Measurements from ENCODE around the gene PHF23. TPM values are rescaled to one million over a fixed set of nuclear protein-coding genes. Genes with fewer than 3 reads are reported as not detected.
A peak's percentile ranks its signal among the peaks of the same experiment; 100 is the strongest.
"Not testable (repeated sequence)": the region's sequence is repeated elsewhere in the genome, so short reads cannot be mapped to it uniquely, and the experiment has no call there.

PHF23 gene
- total RNA-seq, 2 experiments from 2014 or later: 24.0 to 28.7 TPM

DNA sequence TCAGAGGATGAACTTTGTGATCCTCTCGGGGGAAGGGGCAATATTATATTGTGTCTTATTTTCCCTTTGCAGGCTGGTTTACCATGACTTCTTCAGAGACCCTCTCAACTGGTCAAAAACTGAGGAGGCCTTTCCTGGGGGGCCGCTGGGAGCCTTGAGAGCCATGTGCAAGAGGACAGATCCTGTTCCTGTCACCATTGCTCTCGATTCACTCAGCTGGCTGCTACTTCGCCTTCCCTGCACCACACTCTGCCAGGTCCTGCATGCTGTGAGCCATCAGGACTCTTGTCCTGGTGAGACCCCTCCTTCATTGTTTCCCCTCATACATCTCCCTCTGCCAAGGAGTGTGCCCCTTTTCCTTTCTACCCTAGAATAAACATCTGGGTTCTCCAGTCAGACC, 15.3 kb upstream of the PHF23 start:
- H3K4me3 Mint-ChIP-seq: no peak overlapping the region
- CTCF ChIA-PET: no interaction called here
- POLR2A ChIA-PET: interaction anchor here (0.6 to 0.9 kb wide), 2 partner anchors 10 to 293 kb away, joined by 3 read pairs; no protein-coding TSS in a partner anchor
- intact Hi-C loops (cut with micrococcal nuclease): loop anchor here (5.0 kb wide), 3 partner anchors 183 to 433 kb away; partner anchors contain the start of genes FGF11, TMEM102, TP53 and WRAP53
- DNase-seq: no peak
- peaks cover 34% of the 10 kb centered on the region for H3K4me1 Mint-ChIP-seq (ENCODE audit: low read depth)
- peaks cover 34% of the 10 kb centered on the region for H3K36me3 Mint-ChIP-seq
- H3K27ac Mint-ChIP-seq: no peak overlapping the region
- H3K9me3 Mint-ChIP-seq: no peaks in the 10 kb centered on the region
- no peaks in the 10 kb centered on the region for H3K27me3 Mint-ChIP-seq

GRCh38 chr17:7253082-7253481, 13.8 kb upstream of the PHF23 start:
- H3K27me3 Mint-ChIP-seq: no peaks in the 10 kb centered on the region
- DNase-seq: no peak
- ChIA-PET CTCF (no interaction called here), POLR2A (no interaction called here)
- peak overlapping the region; percentile 100 for H3K27ac Mint-ChIP-seq
- H3K4me3 Mint-ChIP-seq: peak overlapping the region; percentile 85
- peaks cover 40% of the 10 kb centered on the region for H3K4me1 Mint-ChIP-seq (ENCODE audit: low read depth)
- no peaks in the 10 kb centered on the region for H3K9me3 Mint-ChIP-seq
- intact Hi-C loops (cut with micrococcal nuclease): loop anchor here (2.0 to 5.0 kb wide), 4 partner anchors 184 to 434 kb away; partner anchors contain the start of genes FGF11, TMEM102, TP53 and WRAP53
- H3K36me3 Mint-ChIP-seq: peaks cover 28% of the 10 kb centered on the region

GRCh38 chr17:7252176-7253043, 13.2 kb upstream of the PHF23 start, which contains the start of gene ELP5:
Gene ELP5 (plus strand): TSS chr17:7252215. CDS start chr17:7252551, 336 bp downstream.
- H3K4me3 Mint-ChIP-seq: peak within 1 kb of the TSS; percentile 96
- ChIA-PET CTCF (interaction anchor here (0.6 to 1.2 kb wide), 2 partner anchors 32 to 105 kb away, joined by 4 to 6 read pairs; no protein-coding TSS in a partner anchor), POLR2A (interaction anchor here (0.6 to 2.0 kb wide), 3 partner anchors 13 to 56 kb away, joined by 3 to 7 read pairs (median 5); partner anchors contain the start of genes DVL2 and PHF23)
- H3K36me3 Mint-ChIP-seq: peaks cover 28% of the 10 kb centered on the region
- no peaks in the 10 kb centered on the region for H3K9me3 Mint-ChIP-seq
- intact Hi-C loops (cut with micrococcal nuclease): loop anchor here (1.0 to 5.0 kb wide), 8 partner anchors 13 to 435 kb away; partner anchors contain the start of genes EIF5A, FGF11, NEURL4 and PHF23
- H3K27ac Mint-ChIP-seq: peak within 1 kb of the TSS; percentile 100
- DNase-seq: peak; percentile 94
- no peaks in the 10 kb centered on the region for H3K27me3 Mint-ChIP-seq
- H3K4me1 Mint-ChIP-seq (ENCODE audit: low read depth): peaks cover 40% of the 10 kb centered on the region

GRCh38 chr17:7251661-7252175, 12.5 kb upstream of the PHF23 start, which contains the start of gene CTDNEP1:
Gene CTDNEP1 (minus strand): TSS chr17:7251734. CDS start chr17:7251296, 438 bp downstream.
- intact Hi-C loops (cut with micrococcal nuclease): loop anchor here (1.0 to 5.0 kb wide), 8 partner anchors 12 to 436 kb away; partner anchors contain the start of genes EIF5A, FGF11, NEURL4 and PHF23
- ChIA-PET CTCF (interaction anchor here (0.6 to 1.3 kb wide), 4 partner anchors 9 to 106 kb away, joined by 3 to 8 read pairs (median 5); partner anchors contain the start of gene GABARAP), POLR2A (interaction anchor here (0.6 to 2.0 kb wide), 8 partner anchors 9 to 436 kb away, joined by 3 to 7 read pairs (median 3); partner anchors contain the start of genes DVL2, GABARAP and PHF23)
- H3K27me3 Mint-ChIP-seq: no peaks in the 10 kb centered on the region
- H3K36me3 Mint-ChIP-seq: peaks cover 26% of the 10 kb centered on the region
- peak within 1 kb of the TSS; percentile 100 for H3K27ac Mint-ChIP-seq
- peaks cover 42% of the 10 kb centered on the region for H3K4me1 Mint-ChIP-seq (ENCODE audit: low read depth)
- H3K9me3 Mint-ChIP-seq: no peaks in the 10 kb centered on the region
- peak; percentile 99 for DNase-seq
- peak within 1 kb of the TSS; percentile 96 for H3K4me3 Mint-ChIP-seq

GRCh38 chr17:7250695-7251627, 11.7 kb upstream of the PHF23 start:
- Mint-ChIP-seq H3K9me3 (no peaks in the 10 kb centered on the region), H3K4me1 (ENCODE audit: low read depth) (peaks cover 42% of the 10 kb centered on the region), H3K36me3 (peaks cover 27% of the 10 kb centered on the region), H3K4me3 (peak overlapping the region; percentile 96), H3K27me3 (no peaks in the 10 kb centered on the region), H3K27ac (peak overlapping the region; percentile 100)
- ChIA-PET POLR2A (interaction anchor here (0.6 to 2.0 kb wide), 8 partner anchors 8 to 437 kb away, joined by 3 to 7 read pairs (median 3); partner anchors contain the start of genes DVL2 and GABARAP), CTCF (interaction anchor here (1.0 to 2.0 kb wide), 4 partner anchors 8 to 31 kb away, joined by 3 to 8 read pairs (median 6); partner anchors contain the start of gene GABARAP)
- DNase-seq: peak; percentile 40
- intact Hi-C loops (cut with micrococcal nuclease): loop anchor here (5.0 kb wide), 3 partner anchors 186 to 436 kb away; partner anchors contain the start of genes FGF11, TMEM102, TP53 and WRAP53

- intact Hi-C loops (cut with micrococcal nuclease): loop anchor here (5.0 kb wide), 3 partner anchors 187 to 437 kb away; partner anchors contain the start of genes FGF11, TMEM102, TP53 and WRAP53
- ChIA-PET POLR2A (interaction anchor here (1.0 to 1.6 kb wide), 3 partner anchors 8 to 11 kb away, joined by 3 to 6 read pairs (median 4); no protein-coding TSS in a partner anchor), CTCF (interaction anchor here (1.4 to 2.0 kb wide), 3 partner anchors 11 to 47 kb away, joined by 3 to 7 read pairs (median 4); partner anchors contain the start of gene PHF23)
These were observed 10.6 kb upstream of the PHF23 start for GRCh38 chr17:7249830-7250229.

DNA sequence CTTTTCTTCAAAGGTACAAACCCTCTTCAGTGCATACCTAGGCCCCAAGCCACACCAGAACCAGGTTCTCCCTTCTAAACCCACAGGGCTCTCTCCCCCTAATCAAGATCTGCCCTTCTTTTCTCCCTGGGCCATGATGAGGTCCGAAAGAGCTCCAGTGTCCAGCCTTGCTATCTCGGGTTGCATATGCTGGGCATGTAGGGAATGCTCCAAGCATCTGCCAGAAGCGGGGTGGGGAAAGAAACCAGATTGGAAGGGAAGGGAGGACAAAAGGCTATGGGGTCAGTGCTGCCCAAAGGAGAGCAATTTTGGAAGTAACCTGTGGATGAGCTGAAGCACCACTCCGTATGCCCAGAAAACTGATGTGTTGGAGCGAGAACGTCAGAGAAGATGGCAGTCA, 10.0 kb upstream of the PHF23 start:
- H3K36me3 Mint-ChIP-seq: peaks cover 26% of the 10 kb centered on the region
- intact Hi-C loops (cut with micrococcal nuclease): no loop called here
- no peaks in the 10 kb centered on the region for H3K27me3 Mint-ChIP-seq
- no peaks in the 10 kb centered on the region for H3K9me3 Mint-ChIP-seq
- CTCF ChIA-PET: interaction anchor here (1.4 to 2.0 kb wide), 3 partner anchors 10 to 47 kb away, joined by 3 to 7 read pairs (median 4); partner anchors contain the start of gene PHF23
- POLR2A ChIA-PET: interaction anchor here (1.0 to 1.6 kb wide), 3 partner anchors 8 to 11 kb away, joined by 3 to 6 read pairs (median 4); no protein-coding TSS in a partner anchor
- DNase-seq: no peak
- H3K27ac Mint-ChIP-seq: peak overlapping the region; percentile 46
- peaks cover 42% of the 10 kb centered on the region for H3K4me1 Mint-ChIP-seq (ENCODE audit: low read depth)
- peak overlapping the region; percentile 43 for H3K4me3 Mint-ChIP-seq

More at GRCh38 chr17:7249830-7250229, 10.6 kb upstream of the PHF23 start:
- DNase-seq: no peak
- Mint-ChIP-seq H3K36me3 (peaks cover 26% of the 10 kb centered on the region), H3K4me1 (ENCODE audit: low read depth) (peaks cover 42% of the 10 kb centered on the region), H3K27me3 (no peaks in the 10 kb centered on the region), H3K4me3 (peak overlapping the region; percentile 96), H3K9me3 (no peaks in the 10 kb centered on the region), H3K27ac (peak overlapping the region; percentile 93)

DNA sequence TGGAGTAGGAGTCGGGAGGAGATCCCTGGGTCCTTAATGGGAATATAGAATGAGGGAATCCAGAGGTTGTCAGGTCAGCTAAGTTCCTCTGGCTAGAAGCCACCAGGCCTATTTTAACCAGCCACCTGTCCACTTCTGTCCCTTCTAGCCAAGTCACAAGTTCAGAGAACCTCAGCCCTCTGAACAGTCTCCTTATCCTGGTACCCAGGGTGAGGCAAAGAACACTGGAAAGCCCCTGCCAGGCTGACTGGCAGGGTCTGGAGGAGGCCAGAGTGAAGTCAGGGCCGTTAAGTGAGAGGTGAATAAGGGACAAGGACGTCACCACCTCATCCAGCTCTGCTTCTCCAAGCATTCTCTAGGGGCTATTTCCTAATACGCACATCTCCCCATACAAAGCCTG, 9.5 kb upstream of the PHF23 start:
- DNase-seq: no peak
- Mint-ChIP-seq H3K27ac (no peak overlapping the region), H3K4me3 (peak overlapping the region; percentile 43), H3K36me3 (peaks cover 24% of the 10 kb centered on the region), H3K9me3 (no peaks in the 10 kb centered on the region), H3K27me3 (no peaks in the 10 kb centered on the region), H3K4me1 (ENCODE audit: low read depth) (peaks cover 38% of the 10 kb centered on the region)
- ChIA-PET CTCF (interaction anchor here (1.4 to 2.0 kb wide), 3 partner anchors 10 to 48 kb away, joined by 3 to 7 read pairs (median 4); partner anchors contain the start of gene PHF23), POLR2A (interaction anchor here (1.4 kb wide), 1 partner anchor 10 kb away, joined by 6 read pairs; no protein-coding TSS in a partner anchor)
- intact Hi-C loops (cut with micrococcal nuclease): no loop called here

GRCh38 chr17:7246779-7247178, 7.5 kb upstream of the PHF23 start:
- H3K27ac Mint-ChIP-seq: peak overlapping the region; percentile 26
- no peak for DNase-seq
- no peaks in the 10 kb centered on the region for H3K9me3 Mint-ChIP-seq
- intact Hi-C loops (cut with micrococcal nuclease): no loop called here
- peaks cover 24% of the 10 kb centered on the region for H3K36me3 Mint-ChIP-seq
- POLR2A ChIA-PET: no interaction called here
- CTCF ChIA-PET: interaction anchor here (1.3 kb wide), 1 partner anchor 26 kb away, joined by 5 read pairs; no protein-coding TSS in a partner anchor
- H3K4me1 Mint-ChIP-seq (ENCODE audit: low read depth): peaks cover 37% of the 10 kb centered on the region
- peaks cover 3% of the 10 kb centered on the region for H3K27me3 Mint-ChIP-seq
- no peak overlapping the region for H3K4me3 Mint-ChIP-seq

GRCh38 chr17:7243838-7244237, 4.6 kb upstream of the PHF23 start:
- ChIA-PET POLR2A (interaction anchor here (1.2 to 3.6 kb wide), 2 partner anchors 24 to 65 kb away, joined by 3 to 19 read pairs; partner anchors contain the start of genes ACADVL and DLG4), CTCF (interaction anchor here (2.4 to 3.2 kb wide), 2 partner anchors 24 to 52 kb away, joined by 8 to 19 read pairs; partner anchors contain the start of genes ACADVL and DLG4)
- Mint-ChIP-seq H3K36me3 (peaks cover 29% of the 10 kb centered on the region), H3K4me1 (ENCODE audit: low read depth) (peaks cover 38% of the 10 kb centered on the region), H3K27ac (peak overlapping the region; percentile 45)
- DNase-seq, H3K9me3 Mint-ChIP-seq, H3K27me3 Mint-ChIP-seq, H3K4me3 Mint-ChIP-seq: not testable (repeated sequence)
- intact Hi-C loops (cut with micrococcal nuclease): loop anchor here (5.0 kb wide), 1 partner anchor 598 kb away; no protein-coding TSS in a partner anchor

Data from activated CD4-positive, alpha-beta memory T cell treated with anti-CD3 and anti-CD28 coated beads for 36 hours (primary cell).